GM12872 (cell line): ENCODE data around the gene AQP5.

Experiments
- CTCF ChIP-seq: IDR thresholded peaks from 3 replicates; pipeline ENCODE4 v1.5.1; 2011; ENCODE audit warnings: low read depth, mild to moderate bottlenecking, low read length, moderate library complexity; ENCODE audit not compliant: insufficient read depth

AQP5 gene

DNA sequence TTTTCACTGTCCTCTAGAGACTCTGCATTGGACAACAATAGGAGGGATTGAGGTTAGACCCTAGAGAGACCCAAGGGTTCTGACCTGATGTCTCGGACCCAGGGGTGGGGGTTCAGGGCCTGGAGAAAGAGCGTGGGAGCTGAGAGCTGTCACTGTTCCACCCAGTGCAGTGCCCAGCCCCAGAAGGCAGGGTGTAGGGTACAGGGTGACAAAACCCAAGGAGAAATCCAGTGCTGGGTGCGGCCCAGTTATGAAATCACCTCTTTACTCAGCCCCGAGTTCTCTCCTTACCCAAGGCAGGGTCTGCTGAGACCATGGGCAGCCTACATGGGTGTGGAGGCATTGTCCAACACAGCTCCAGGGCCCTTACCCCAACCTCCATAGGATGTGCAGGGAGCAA is 8.5 kb upstream of the AQP5 start:
- no peak for TF ChIP-seq CTCF

- TF ChIP-seq CTCF, result no peak
These were observed 7.5 kb upstream of the AQP5 start for GRCh38 chr12:49953961-49954846.

GRCh38 chr12:49954863-49955830 is 6.5 kb upstream of the AQP5 start:
- TF ChIP-seq CTCF, result no peak

DNA sequence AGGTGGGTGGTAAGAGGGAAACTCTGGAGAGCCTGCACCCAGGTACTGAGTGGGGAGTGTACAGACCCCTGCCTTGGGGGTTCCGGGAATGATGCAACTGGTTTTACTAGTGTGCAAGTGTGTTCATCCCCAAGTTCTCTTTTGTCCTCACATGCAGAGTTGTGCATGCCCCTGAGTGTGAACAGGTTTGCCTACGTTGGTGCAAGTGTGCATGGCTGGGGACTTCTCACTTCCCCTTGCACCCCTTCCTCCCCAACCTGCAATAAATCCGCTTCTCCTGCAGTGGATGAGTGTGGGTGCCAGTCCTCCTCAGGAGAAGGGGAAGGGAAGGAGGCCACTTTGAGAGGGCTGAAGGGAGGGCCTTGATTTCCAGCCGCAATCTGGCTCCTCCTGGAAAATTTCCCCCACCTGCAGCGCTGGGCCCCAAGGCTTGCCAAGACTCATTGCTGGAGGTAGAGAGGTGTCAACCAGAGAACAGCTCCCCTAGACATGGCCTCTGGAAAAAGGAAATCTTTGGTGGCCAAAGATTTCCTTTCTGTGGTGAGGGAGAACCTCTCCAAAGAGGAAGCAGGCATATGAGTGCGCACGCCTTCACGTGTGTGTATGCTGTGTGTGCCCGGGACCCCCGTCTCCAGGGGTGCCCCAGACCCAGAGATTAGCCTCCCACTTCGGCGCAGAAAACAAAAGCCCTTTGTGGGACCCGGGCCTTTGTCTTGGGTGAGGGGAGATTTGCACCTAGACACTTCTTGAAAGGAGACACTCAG is 5.6 kb upstream of the AQP5 start:
- no peak for TF ChIP-seq CTCF

GRCh38 chr12:49956663-49957569 is 4.8 kb upstream of the AQP5 start:
- TF ChIP-seq CTCF, result no peak

DNA sequence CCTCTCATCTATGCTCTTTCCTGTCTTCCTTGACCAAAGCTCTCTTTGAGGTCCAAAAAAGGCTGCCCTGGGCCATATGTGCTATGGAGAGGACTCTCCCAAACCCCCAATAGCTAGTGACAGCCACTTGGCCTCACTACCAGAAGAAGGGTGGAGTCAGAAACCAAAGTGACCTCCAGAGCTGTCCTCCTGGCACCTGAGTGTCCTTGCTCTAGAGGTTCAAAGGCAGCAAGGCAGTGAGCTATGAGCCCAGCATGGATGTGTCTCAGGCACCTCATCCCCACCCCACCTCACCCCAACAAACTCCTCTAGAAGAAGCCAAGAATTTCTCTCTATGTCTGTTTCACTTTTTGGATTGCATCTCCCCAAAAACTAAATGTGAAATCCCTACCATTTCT is 4.1 kb upstream of the AQP5 start:
- no peak for TF ChIP-seq CTCF
